HepG2 (cell line): ENCODE measurements around the gene NOTUM. TPM values are rescaled to one million over a fixed set of nuclear protein-coding genes. Genes with fewer than 3 reads are reported as not detected.

ENCODE experiments used
- CSRNP1 ChIP-seq: sonication (generic); formaldehyde crosslinking; IDR thresholded peaks from 2 replicates; pipeline ENCODE4 v1.8.1; 2023; ENCODE audit warnings: mild to moderate bottlenecking, missing genetic modification reagents
- EEA1 ChIP-seq: sonication (generic); formaldehyde crosslinking; IDR thresholded peaks from 2 replicates; pipeline ENCODE4 v1.5.1; 2020; ENCODE audit warnings: mild to moderate bottlenecking, missing genetic modification reagents, borderline replicate concordance
- IRX3 ChIP-seq: sonication (generic); formaldehyde crosslinking; IDR thresholded peaks from 2 replicates; pipeline ENCODE4 v1.8.1; 2023; ENCODE audit warnings: mild to moderate bottlenecking, low read depth, missing genetic modification reagents, borderline replicate concordance
- LRRFIP1 ChIP-seq: sonication (generic); formaldehyde crosslinking; conservative IDR thresholded peaks from 2 replicates; pipeline ENCODE4 v1.4.0; 2020; ENCODE audit warnings: missing genetic modification reagents
- MIER2 ChIP-seq: IDR thresholded peaks from 2 replicates; pipeline ENCODE4 v1.6.1; 2016; ENCODE audit warnings: missing biosample characterization, missing genetic modification reagents
- NONO ChIP-seq, 2 experiments: fragments of 450-650 bp in 1 of 2; sonication (generic) in 1 of 2; formaldehyde crosslinking in 1 of 2; IDR thresholded peaks in 1 of 2; conservative IDR thresholded peaks in 1 of 2; 2 replicates each; pipeline versions ENCODE4 v1.6.1 to v1.8.0; 2017 to 2022; ENCODE audit warnings: mild to moderate bottlenecking in 1 of 2, missing genetic modification reagents in 1 of 2, moderate library complexity in 1 of 2
- NR3C1 ChIP-seq: sonication (generic); formaldehyde crosslinking; IDR thresholded peaks from 2 replicates; pipeline ENCODE4 v1.4.0; 2020; ENCODE audit warnings: missing genetic modification reagents
- PRDM10 ChIP-seq: sonication (generic); formaldehyde crosslinking; IDR thresholded peaks from 2 replicates; pipeline ENCODE4 v1.4.0; 2020; ENCODE audit warnings: low read depth, missing genetic modification reagents
- REL ChIP-seq: sonication (generic); formaldehyde crosslinking; conservative IDR thresholded peaks from 2 replicates; pipeline ENCODE4 v1.8.0; 2022; ENCODE audit warnings: mild to moderate bottlenecking, missing genetic modification reagents, moderate library complexity
- YEATS4 ChIP-seq: sonication (generic); formaldehyde crosslinking; IDR thresholded peaks from 2 replicates; pipeline ENCODE4 v1.4.0; 2020; ENCODE audit warnings: missing genetic modification reagents, borderline replicate concordance
- ZNF260 ChIP-seq: sonication (generic); formaldehyde crosslinking; IDR thresholded peaks from 2 replicates; pipeline ENCODE4 v1.4.0; 2020; ENCODE audit warnings: missing genetic modification reagents, low read depth, mild to moderate bottlenecking, borderline replicate concordance
- ZNF530 ChIP-seq: sonication (generic); formaldehyde crosslinking; IDR thresholded peaks from 2 replicates; pipeline ENCODE4 v1.5.0; 2020; ENCODE audit warnings: low read depth, mild to moderate bottlenecking, missing genetic modification reagents
- ZNF576 ChIP-seq: sonication (generic); formaldehyde crosslinking; IDR thresholded peaks from 2 replicates; pipeline ENCODE4 v1.4.0; 2020; ENCODE audit warnings: mild to moderate bottlenecking, missing genetic modification reagents
- ZNF737 ChIP-seq: sonication (generic); formaldehyde crosslinking; IDR thresholded peaks from 2 replicates; pipeline ENCODE4 v1.5.0; 2020; ENCODE audit warnings: missing genetic modification reagents, mild to moderate bottlenecking, borderline replicate concordance
- ZNF766 ChIP-seq: sonication (generic); formaldehyde crosslinking; IDR thresholded peaks from 2 replicates; pipeline ENCODE4 v1.5.0; 2020; ENCODE audit warnings: missing genetic modification reagents, borderline replicate concordance
- ZNF788 ChIP-seq: sonication (generic); formaldehyde crosslinking; IDR thresholded peaks from 2 replicates; pipeline ENCODE4 v1.5.0; 2020; ENCODE audit warnings: mild to moderate bottlenecking, missing genetic modification reagents, borderline replicate concordance
- ZUFSP ChIP-seq: sonication (generic); formaldehyde crosslinking; IDR thresholded peaks from 2 replicates; pipeline ENCODE4 v1.9.0; 2021; ENCODE audit warnings: missing genetic modification reagents, mild to moderate bottlenecking, borderline replicate concordance
- polyA plus RNA-seq, 8 experiments: library from polyadenylated mRNA; depleted of rRNA in 3 of 8; stranded (reverse) in 7 of 8; unstranded in 1 of 8; fragments of >200 nt; fragmentation: Illumina TruSeq in 4 of 8; extraction: Trizol in 4 of 8; gene quantifications; 2 replicates each; pipeline versions ENCODE4 v1.2.1 to v1.2.3, GENCODE V29; 2011 to 2016; ENCODE audit warnings: low read depth in 4 of 8, missing spikeins in 1 of 8, mixed read lengths in 1 of 8; ENCODE audit not compliant: insufficient read depth in 1 of 8
- total RNA-seq, 5 experiments: library from RNA; depleted of rRNA; stranded (reverse); fragments of >200 nt; fragmentation: Illumina TruSeq; extraction: Trizol; gene quantifications; 2 replicates each; pipeline ENCODE4 v1.2.3, GENCODE V29; 2016; ENCODE audit warnings: low read depth in 1 of 5

Gene NOTUM
- total and polyA plus RNA-seq, 2 of the 13 experiments (the other 11 are each of a cell fraction or from before 2014, with no cell fraction given): 150 to 160 TPM

GRCh38 chr17:81907219-81908145, 53.5 kb downstream of the NOTUM start (continued):
- TF ChIP-seq ZNF788 (no peak), CSRNP1 (no peak), NR3C1 (CRISPR knock-in tag) (no peak), ZNF737 (no peak), ZNF576 (CRISPR knock-in tag) (no peak), PRDM10 (no peak), YEATS4 (no peak), IRX3 (CRISPR knock-in tag) (no peak), ZNF530 (CRISPR knock-in tag) (no peak), ZNF766 (CRISPR knock-in tag) (no peak), ZNF260 (CRISPR knock-in tag) (no peak), MIER2 (no peak), LRRFIP1 (CRISPR knock-in tag) (no peak), ZUFSP (CRISPR knock-in tag) (no peak), EEA1 (CRISPR knock-in tag) (no peak), REL (CRISPR knock-in tag) (no peak), NONO (IDR thresholded peaks at IDR 0.05) (no peak), NONO (CRISPR knock-in tag; conservative IDR thresholded peaks at IDR 0.05) (no peak)
